Upper lobe of right lung (tissue), 1 donor: ENCODE results near the gene HSF4. TPM values are rescaled to one million over a fixed set of nuclear protein-coding genes. Genes with fewer than 3 reads are reported as not detected.

Experiments used
- ATAC-seq: fragments of 200-7000 bp; cut with Tn5 transposase; one replicate; pipeline ENCODE4 v1.9.1; 2020; ENCODE audit warnings: mild to moderate bottlenecking, moderate library complexity
- DNase-seq: peaks from one replicate; pipeline ENCODE4 v3.0.0-alpha.2; 2020
- H3K27ac ChIP-seq: fragments of 200-600 bp; one replicate; pipeline ENCODE4 v1.8.0; 2022
- H3K27me3 ChIP-seq: fragments of 200-600 bp; one replicate; pipeline ENCODE4 v1.8.0; 2022; ENCODE audit warnings: mild to moderate bottlenecking
- H3K36me3 ChIP-seq: fragments of 200-600 bp; one replicate; pipeline ENCODE4 v1.8.0; 2022
- H3K4me1 ChIP-seq: fragments of 200-600 bp; one replicate; pipeline ENCODE4 v1.8.0; 2022
- H3K4me3 ChIP-seq: fragments of 200-600 bp; one replicate; pipeline ENCODE4 v1.8.0; 2022; ENCODE audit warnings: mild to moderate bottlenecking
- H3K9me3 ChIP-seq: fragments of 200-600 bp; one replicate; pipeline ENCODE4 v1.8.0; 2022
- intact Hi-C: fragments of 100-400 bp; cut with DNase I; formaldehyde crosslinking; loops from one replicate; pipeline ENCODE4 v1.11.0; 2022
- total RNA-seq: library from RNA; stranded (reverse); fragmentation: NEBNext Ultra II Directional; extraction: Animal tissue kit (Norgen Biotek cat#: 25700); gene quantifications from one replicate; pipeline ENCODE4 v1.2.1, GENCODE V29; 2021
- TF ChIP-seq, protein P1 (sequence below): fragments of 200-600 bp; IDR thresholded peaks from one replicate; pipeline ENCODE4 v1.8.0; 2022; ENCODE audit warnings: antibody characterized with exemption
- donor health status: DM: no; HTN: yes; CAD: no; lungs with severe emphysema.

Gene HSF4
- total RNA-seq, 1 donor from 2014 or later, result 87.8 TPM

DNA sequence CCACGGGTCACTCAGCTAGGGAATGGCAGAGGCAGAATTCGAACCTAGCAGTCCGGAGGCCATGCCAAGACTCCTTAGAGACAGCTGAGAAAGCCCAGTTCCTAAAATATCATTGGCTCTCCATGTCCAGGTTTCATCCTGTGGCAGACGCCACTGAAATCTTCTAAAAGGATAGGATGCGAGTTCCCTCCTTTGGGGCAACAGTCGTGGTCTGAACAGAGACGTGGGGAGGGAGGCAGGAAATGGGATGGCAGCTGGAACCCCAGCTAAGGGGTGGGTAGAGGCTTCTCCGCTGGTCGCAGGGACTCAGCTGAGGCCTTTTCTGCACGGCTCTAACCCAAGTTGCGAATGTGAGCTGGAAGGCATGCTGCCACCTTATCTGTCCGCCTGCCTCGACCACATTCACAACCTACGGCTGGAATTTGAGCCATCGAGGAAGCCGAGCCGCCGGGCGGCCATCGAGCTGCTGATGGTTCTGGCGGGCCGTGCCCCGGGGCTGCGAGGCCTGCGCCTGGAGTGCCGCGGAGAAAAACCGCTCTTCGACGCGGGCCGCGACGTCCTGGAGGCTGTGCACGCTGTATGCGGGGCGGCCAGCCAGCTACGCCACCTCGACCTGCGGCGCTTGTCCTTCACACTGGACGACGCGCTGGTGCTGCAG lies 1.9 kb upstream of the HSF4 start:
- H3K4me1 ChIP-seq, result peaks cover 47% of the 10 kb centered on the region
- no peak for ATAC-seq
- no peak for DNase-seq

DNA sequence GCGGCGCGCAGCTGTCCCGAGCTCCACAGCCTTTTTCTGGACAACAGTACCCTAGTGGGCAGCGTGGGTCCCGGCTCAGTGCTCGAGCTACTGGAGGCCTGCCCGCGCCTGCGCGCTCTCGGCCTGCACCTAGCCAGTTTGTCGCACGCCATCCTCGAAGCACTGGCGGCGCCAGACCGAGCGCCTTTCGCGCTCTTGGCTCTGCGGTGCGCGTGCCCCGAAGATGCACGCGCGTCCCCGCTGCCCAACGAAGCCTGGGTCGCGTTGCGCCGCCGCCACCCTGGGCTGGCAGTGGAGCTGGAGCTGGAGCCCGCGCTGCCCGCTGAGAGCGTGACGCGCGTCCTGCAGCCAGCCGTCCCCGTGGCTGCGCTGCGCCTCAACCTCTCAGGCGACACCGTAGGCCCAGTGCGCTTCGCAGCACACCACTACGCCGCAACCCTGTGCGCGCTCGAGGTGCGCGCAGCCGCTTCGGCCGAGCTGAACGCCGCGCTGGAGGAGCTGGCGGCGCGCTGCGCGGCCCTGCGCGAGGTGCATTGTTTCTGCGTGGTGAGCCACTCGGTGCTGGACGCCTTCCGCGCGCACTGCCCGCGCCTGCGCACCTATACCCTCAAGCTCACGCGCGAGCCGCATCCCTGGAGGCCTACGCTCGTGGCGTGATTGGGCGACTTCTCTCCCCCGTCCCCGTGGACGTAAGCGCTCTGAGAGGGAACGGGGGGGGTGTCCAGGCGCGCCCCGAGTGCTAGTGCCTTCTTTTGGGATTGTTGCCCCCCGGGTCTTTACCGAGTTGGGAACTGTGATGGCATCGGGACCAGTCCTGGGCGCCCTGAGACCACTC lies 1.2 kb upstream of the HSF4 start:
- no peaks in the 10 kb centered on the region for H3K36me3 ChIP-seq
- H3K27me3 ChIP-seq, result peaks cover 18% of the 10 kb centered on the region
- TF ChIP-seq, protein P1, sequence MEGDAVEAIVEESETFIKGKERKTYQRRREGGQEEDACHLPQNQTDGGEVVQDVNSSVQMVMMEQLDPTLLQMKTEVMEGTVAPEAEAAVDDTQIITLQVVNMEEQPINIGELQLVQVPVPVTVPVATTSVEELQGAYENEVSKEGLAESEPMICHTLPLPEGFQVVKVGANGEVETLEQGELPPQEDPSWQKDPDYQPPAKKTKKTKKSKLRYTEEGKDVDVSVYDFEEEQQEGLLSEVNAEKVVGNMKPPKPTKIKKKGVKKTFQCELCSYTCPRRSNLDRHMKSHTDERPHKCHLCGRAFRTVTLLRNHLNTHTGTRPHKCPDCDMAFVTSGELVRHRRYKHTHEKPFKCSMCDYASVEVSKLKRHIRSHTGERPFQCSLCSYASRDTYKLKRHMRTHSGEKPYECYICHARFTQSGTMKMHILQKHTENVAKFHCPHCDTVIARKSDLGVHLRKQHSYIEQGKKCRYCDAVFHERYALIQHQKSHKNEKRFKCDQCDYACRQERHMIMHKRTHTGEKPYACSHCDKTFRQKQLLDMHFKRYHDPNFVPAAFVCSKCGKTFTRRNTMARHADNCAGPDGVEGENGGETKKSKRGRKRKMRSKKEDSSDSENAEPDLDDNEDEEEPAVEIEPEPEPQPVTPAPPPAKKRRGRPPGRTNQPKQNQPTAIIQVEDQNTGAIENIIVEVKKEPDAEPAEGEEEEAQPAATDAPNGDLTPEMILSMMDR, result no peak
- H3K9me3 ChIP-seq, result no peaks in the 10 kb centered on the region
- intact Hi-C loops, result no loop called here
- ATAC-seq, result no peak
- peak overlapping the region; percentile 46 for H3K4me3 ChIP-seq
- H3K4me1 ChIP-seq, result peaks cover 47% of the 10 kb centered on the region
- no peak overlapping the region for H3K27ac ChIP-seq
- DNase-seq, result no peak

More for the DNA sequence above, 1.9 kb upstream of the HSF4 start:
- Histone ChIP-seq H3K27ac (no peak overlapping the region), H3K36me3 (no peaks in the 10 kb centered on the region), H3K9me3 (no peaks in the 10 kb centered on the region), H3K27me3 (peaks cover 18% of the 10 kb centered on the region), H3K4me3 (peak overlapping the region; percentile 46)
- intact Hi-C loops, result no loop called here
- TF ChIP-seq, protein P1, result no peak

DNA sequence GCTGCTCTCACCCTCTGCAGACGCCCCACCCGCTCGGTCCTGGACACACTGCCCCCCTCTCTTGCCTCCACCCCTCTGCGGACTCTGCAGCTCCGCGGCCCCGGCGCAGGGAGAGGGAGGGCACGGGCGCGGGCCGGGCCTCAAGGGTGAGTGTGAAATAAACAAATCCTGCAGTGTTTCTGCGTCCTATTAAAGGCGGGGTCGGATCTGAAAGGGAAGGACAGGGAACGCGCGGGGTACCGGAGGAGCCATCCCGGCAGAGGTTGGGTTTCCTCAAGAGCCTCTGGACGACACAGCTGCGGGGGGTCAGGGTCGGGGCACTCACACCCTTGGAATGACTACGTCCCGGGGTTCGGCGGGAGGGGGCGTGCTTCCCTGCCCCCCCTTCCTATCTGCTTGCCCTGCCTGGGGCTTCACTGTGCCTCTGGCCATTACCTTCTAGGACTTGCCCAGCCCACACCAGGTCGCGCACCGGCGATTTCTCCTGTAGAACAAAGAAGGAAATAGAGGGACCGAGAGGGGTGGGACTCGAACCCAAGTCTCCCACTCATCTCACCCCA lies 466 bp upstream of the HSF4 start:
- Histone ChIP-seq H3K4me3 (peak overlapping the region; percentile 46), H3K27me3 (peaks cover 18% of the 10 kb centered on the region)

DNA sequence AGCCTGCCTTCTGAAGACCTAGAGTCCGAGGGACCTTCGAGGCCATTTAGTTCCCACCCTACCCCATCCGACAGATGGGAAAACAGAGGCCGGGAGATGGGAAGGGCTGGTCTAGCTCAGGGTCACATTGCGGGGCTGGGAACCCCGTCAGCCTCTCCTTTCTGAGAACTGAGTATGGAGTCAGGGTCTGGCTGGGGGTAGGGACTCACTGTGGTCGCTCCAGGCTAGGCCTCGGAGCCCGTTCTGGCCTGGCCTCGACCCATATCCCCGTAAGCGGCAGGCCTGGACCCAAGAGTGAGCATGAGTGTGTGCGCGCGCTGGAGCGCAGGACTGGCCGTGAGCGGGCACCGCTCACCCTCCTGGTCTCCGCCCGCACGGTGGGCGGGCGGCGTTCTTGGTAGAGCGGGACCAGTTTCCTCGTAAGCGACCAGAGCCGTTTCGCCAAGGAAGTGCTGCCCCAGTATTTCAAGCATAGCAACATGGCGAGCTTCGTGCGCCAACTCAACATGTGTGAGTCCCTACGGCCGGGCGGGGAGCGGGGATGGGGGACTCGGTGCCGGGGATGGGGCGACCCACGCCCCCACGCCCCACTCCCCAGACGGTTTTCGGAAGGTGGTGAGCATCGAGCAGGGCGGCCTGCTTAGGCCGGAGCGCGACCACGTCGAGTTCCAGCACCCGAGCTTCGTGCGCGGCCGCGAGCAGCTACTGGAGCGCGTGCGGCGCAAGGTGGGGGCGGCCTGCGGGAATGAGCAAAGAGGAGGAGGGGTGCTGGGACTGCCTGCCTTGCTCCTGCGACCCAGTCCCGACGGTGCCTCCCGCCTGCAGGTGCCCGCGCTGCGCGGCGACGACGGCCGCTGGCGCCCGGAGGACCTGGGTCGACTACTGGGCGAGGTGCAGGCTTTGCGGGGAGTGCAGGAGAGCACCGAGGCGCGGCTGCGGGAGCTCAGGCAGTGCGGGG lies 855 bp downstream of the HSF4 start:
- Histone ChIP-seq H3K27ac (no peak overlapping the region), H3K4me3 (peak overlapping the region; percentile 46), H3K4me1 (peaks cover 63% of the 10 kb centered on the region), H3K27me3 (peaks cover 18% of the 10 kb centered on the region), H3K36me3 (no peaks in the 10 kb centered on the region), H3K9me3 (no peaks in the 10 kb centered on the region)
- ATAC-seq, result no peak
- DNase-seq, result no peak
- intact Hi-C loops, result no loop called here
- TF ChIP-seq, protein P1, result no peak

More for the DNA sequence above, 466 bp upstream of the HSF4 start:
- Histone ChIP-seq H3K9me3 (no peaks in the 10 kb centered on the region), H3K4me1 (peaks cover 51% of the 10 kb centered on the region), H3K36me3 (no peaks in the 10 kb centered on the region), H3K27ac (no peak overlapping the region)
- intact Hi-C loops, result no loop called here
- TF ChIP-seq, protein P1, result no peak
- DNase-seq (peak; percentile 73), ATAC-seq (no peak)

DNA sequence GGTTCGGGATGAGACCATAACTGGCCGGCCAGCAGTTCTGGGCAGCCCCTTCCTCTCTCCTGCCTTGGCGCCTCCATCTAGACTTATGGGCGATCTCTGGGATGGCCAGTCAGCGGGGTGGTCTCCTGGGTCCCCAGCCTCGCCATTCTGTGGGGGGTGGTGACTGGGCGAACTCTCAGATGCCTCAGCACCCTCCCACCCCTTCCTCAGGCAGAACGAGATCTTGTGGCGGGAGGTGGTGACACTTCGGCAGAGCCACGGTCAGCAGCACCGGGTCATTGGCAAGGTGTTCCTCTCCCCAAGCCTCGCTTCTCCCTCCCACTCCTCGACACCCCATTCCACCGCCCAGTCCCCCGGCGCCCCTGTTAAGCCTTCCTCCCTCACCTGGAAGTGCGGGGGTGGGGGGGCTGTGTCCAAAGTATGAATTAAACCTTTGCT lies 1.6 kb downstream of the HSF4 start:
- DNase-seq (no peak), ATAC-seq (no peak)
- no peak overlapping the region for H3K4me3 ChIP-seq
- peaks cover 18% of the 10 kb centered on the region for H3K27me3 ChIP-seq
- H3K27ac ChIP-seq, result no peak overlapping the region
- peaks cover 67% of the 10 kb centered on the region for H3K4me1 ChIP-seq
- TF ChIP-seq, protein P1, result no peak
- no peaks in the 10 kb centered on the region for H3K36me3 ChIP-seq
- intact Hi-C loops, result no loop called here
- H3K9me3 ChIP-seq, result no peaks in the 10 kb centered on the region
